HG03432 (cell line): ENCODE measurements around the gene ACBD6.

Source experiments
- ATAC-seq: cut with Tn5 transposase; IDR thresholded peaks from one replicate; pipeline ENCODE4 v1.9.1; 2021; ENCODE audit warnings: mild to moderate bottlenecking, moderate library complexity; ENCODE audit not compliant: unreplicated experiment

ACBD6 gene

DNA sequence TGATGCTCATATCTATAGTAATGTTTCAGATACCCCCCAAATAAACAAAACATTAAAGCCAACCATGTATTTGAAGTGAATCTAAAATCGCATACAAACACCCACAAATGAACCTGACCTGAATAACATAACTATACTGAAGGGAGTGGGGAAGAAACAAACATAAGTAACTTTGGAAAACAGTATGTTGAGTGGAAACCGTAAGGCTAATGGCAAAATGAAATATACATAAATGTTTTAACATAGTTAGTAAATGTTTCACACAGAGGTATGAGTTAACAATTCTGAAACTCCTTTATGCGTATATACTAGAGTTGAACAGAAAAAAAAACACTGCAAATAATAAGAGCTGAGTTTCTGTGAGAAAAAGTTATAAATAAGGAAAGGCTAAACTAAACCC lies 125.6 kb downstream of the ACBD6 start:
- ATAC-seq, result no peak

DNA sequence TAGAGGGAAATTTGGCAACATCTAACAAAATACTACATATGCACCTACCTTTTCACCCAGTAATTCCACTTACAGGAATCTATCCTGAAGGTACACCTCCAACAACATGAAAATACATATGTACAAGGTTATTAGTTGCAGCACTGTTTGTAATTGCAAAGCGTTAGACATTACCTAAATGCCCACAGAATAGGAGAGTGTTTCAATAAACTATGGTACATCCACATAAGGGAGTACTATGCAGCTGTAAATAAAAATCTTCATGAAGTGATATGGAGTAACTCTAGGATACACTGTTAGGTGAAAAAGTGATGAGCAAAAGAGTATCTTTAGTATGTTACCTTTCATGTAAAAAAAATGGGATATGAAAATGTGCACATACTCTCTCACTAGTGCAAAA lies 126.1 kb downstream of the ACBD6 start:
- no peak for ATAC-seq

DNA sequence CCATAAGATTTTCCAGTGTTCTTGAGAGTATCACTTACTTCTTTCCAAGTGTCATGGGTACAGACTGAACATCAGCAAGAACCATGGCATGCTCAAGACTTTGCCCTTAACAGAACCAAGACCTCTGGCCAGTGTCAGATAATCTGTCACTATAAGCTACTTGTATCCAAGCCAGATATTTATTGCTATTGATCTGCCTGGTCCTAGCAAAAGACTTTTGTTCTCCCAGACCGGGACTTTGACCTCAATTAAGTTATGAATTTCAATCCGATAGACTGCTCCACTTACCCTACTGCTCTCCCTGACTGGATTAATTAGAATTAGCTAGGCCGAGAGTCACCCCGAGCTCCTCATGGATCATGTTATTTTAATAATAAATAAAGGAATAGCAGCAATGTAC lies 129.6 kb downstream of the ACBD6 start:
- no peak for ATAC-seq

DNA sequence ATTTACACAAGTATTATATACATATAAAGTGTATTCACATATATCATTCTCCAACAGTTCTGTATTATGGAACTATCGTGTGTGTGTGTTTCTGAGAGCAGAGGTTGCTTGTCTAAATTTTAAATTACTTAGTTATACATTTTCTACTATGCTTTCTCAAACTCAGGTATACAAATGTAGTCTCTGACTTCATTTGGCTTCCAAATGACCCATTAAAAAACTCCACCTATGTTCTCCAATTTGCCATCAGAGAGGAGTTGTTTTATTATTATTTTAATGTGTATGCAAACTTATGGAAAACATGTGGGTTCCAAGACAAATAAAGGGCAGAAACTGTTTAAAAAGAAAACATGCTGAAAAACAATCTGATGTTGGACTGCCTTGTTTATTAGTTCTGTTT lies 131.8 kb downstream of the ACBD6 start:
- no peak for ATAC-seq

DNA sequence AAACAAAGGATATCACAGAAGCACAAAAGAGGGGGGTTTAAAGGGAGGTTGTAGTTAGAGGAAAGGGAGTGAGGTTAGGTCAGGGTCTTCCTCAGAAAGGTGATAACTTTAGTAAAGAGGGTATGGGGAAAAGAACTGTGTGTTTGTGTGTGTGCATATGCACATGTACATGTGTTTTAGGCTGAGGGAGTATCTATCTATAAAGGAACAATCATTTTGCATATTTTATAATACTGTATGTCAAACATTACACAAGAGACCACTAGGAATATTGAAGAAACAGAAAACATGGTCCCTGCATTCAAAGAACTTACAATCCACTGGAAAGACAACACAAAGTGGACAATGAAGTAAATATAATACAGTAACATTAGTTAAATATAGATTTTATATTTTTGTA lies 132.2 kb downstream of the ACBD6 start:
- no peak for ATAC-seq

DNA sequence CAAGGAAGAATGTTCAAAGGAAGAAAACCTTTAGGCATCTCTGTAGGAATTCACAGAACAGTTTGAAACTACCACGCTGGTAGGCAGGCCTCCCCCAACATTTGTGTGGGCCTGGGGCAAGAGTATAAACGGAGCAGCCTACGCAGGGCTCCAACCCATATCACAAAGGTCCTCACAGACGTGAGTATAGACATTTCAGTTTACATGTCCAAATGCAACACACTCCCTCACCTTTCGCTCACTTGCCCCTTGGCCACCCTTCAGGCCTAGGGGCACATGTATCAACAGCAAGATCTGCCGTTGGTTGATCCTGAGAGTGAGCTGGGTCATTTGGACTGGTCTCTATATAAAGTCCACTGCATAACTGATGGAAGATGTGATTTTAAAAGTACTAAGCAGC lies 133.3 kb downstream of the ACBD6 start:
- no peak for ATAC-seq

DNA sequence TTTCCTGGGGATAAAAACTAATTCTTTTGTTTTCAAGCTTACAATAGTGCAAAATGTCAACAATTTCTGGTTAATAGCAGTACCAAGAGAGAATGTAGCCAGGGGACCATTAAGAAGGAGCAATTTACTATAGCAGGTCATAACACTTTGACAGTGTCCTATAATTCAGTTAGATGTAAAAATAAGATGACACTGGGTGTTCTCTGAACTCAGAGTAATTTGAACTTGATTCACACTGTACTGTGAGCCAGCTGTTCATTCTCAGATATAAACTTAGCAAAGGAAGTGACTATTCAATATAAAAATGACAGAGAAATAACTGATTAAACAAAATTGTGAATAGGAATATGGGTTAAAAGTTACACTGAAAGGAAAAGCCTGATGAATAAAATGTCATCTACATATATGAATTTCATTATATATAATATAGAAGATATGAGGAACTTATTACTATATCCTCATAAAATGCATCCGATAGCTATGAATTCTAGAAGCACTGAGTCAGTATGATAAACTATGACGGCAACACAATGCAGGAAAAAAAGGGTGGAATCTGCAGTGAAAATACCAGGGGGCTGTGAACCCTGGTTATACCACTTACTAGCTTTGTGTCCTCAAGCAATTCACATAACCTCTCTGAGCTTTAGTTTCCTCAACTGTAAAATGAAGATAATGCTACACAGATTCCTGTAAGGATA lies 135.9 kb downstream of the ACBD6 start:
- no peak for ATAC-seq

DNA sequence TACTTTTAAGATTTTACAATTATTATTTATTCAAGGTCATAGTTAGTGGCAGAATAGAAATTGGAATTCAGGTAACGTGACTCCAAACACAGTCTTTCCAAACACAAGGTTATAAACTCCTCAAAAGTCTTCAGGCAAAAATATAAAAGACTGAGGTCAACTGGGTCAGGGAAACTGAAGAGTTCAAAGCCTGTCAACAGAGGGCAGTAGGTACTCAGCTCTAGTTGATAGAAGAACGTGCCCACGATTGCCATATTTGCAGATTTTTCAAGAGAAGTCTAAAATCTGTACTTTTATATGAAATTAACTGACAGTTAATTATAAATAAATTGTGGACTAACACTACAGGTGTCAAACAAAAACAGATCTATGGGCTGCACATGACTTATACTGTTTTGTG lies 137.3 kb downstream of the ACBD6 start:
- ATAC-seq, result no peak

DNA sequence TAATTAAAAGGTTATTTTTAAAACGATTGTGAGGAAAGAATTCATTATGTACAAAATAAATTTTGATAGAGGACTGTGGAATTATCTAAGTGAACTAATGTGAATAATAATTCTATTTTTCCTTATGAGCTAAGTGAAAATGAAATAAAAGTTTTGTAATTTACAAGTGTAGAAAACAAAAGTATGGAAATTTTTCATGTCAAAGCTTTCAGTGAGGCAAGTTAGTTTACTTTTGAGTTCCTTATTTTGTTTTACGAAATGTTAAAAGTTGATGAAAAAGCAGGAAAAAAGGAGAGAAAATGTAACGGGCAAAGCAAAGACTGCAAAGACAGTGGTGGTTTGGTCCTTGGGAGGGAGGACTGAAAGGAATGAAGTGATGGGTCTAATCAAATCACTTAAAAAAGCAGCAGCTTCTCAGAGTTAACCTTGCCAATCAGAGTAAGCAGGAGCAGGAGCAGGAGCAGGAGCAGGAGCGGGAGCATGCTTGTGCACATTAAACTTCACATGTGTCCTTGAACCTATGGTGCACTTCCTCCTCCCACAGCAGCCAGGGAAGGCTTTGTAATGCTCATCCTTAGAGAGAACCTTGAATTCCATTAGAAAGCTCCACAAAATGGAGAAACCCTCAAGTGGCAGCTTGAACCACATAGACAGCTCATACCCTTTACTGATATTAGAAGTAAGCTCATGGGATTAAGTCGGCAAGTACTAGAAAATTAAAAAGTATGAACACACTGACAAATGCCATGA lies 139.0 kb downstream of the ACBD6 start:
- no peak for ATAC-seq

DNA sequence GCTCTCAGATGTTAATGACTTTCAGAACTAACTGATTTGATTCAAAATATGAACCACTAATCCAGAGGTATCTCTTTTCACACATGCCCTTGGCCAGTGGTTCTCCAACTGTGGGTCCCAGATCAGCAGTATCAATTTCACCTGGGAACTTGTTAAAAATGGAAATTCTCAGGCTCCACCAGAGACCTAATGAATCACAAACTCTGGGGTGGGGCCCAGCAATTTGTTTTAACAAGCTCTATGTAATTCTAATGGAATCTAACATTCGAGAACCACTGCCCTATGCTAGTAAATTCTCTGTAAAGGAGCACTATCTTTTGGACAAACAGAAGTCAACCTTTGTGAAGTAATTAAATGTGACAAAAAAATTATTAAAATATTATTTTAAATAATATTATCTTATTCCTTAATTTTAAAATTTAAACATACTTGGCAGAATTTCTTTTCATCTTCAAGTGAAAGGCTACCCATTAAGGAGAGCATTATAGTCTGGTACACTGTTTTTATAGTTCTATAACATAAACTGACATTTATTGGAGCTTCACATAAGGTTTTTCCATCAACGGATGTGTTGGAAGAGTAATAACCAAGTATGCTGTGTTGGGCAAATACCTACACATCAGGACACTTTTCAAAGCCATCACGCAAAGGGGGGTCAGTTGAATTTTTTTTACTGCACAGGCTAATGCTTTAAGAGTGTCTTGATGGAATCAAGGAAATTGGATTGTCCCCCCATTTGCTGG lies 141.9 kb downstream of the ACBD6 start:
- no peak for ATAC-seq

DNA sequence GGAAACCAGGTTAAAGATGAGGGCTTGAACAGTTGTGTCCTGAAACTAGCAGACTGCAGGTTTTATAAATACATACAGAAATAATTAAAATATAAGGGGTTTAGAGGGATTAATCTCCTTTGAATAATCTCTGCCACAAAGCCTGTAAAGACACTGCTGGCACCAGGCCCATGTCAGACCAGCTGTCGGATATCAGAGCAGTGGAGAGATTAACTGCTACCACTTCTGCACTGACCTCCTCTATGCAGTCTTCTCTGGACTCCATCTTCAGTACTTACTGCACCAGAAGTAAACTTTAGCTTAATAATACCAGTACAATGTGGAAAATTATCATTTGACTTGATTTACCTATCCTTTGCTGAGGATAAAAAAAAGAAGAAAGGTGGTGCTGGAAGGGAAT lies 143.7 kb downstream of the ACBD6 start:
- ATAC-seq, result no peak

DNA sequence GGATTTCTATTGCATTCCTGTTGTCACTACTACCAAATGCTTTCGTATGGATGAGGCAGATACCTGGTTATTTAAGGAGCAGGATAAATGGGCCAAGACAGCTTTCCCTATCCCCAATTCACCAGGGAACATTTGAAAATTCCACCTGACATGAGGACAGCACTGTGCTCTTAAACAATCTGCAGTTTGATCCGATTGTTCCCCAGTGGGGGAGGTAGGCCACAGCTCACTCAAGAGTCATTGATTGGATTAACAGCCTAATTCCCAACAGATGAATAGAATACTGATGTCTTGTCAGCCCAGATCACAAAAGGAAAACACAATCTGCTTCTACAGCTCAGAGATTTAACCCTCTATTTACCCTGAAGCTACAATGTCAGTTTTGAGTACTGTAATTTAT lies 148.4 kb downstream of the ACBD6 start:
- ATAC-seq, result no peak

DNA sequence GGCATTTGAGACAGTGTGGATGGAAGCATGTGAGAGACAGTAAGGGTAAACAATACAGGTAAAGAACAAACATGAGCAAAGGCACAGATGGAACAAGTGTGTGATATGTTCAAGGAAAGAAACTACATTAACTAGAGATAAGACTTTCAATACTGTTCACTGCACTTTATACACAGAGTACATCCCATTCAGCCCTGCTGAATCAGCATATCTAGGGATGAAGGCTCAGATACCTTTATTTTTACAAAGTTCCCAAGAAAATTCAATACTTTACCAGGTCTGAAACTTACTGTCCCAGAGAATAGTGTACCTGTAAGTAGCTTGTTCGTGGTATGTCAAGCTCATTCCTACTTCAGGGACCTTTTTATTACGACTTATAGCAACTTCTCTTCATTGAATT lies 149.8 kb downstream of the ACBD6 start:
- no peak for ATAC-seq

DNA sequence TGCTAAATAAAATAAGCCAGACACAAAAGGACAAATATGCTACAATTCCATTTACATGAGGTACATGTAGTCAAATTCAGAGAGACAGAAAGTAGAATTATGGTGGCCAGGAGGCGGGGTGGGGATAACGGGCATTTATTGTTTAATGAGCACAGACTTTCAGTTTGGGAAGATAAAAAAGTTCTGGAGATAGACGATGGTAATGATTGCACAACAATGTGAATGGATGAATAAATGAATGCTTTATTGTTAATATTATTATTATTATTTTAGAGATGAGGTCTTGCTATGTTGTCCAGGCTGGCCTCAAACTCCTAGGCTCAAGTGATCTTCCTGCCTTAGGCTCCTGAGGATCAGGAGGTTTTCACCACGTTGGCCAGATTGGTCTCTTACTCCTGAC lies 150.4 kb downstream of the ACBD6 start:
- ATAC-seq, result no peak

DNA sequence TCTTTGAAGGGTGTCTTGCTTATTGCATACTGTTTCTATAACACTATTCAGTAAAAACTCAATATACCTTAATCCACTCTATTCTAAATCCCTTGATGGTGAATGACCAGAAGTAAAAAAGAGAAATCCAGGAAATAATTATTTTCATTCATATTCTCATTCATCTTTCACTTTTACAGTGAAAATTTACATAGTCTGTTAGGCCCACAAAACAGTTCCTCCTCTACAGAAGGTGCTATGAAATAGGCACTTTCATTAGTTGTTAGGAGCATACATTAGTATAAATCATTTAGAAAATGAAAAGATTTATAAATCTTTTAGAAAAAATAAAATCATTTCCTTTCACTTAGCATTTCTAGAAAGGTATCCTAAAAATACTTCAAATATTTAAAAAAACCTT lies 157.2 kb downstream of the ACBD6 start:
- no peak for ATAC-seq

DNA sequence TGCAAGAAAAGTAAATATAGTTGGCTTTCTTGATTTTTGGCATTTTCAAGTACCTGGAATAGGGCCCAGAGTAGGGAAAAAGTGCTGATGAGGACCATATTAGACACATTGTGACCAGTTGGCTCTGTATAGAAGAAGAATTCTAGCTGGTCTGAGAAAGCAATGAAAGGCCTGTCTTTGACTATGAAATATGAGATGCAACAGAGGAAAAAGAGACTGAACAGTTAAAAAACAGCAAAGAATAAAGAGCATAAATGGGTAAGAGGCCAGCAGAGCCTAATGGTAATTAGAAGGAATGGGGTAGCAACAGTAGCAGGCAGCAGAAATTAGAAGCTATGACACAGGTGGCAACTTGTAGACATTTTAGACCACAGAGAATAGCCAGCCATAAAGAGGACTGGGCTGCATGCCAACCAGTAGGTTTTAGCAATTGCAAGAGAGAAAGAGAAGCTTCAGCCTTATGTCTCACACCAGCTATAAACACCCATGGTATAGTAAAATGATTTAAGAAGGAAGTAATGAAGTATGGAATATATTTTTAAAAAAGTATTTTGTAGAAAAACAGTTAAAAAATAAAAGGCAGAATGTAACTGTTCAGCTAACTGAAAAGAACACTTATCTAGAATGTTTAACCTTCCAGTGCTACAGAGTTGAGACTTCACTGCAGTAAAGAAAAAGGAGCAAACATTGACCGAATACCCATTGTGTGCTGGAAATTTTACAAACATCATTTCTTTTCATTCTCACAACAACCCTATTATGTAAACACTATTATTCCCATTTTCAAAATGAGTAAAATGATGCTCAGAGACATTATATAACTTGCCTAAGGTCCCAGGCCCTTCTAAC lies 158.2 kb downstream of the ACBD6 start:
- peak; percentile 78 for ATAC-seq

DNA sequence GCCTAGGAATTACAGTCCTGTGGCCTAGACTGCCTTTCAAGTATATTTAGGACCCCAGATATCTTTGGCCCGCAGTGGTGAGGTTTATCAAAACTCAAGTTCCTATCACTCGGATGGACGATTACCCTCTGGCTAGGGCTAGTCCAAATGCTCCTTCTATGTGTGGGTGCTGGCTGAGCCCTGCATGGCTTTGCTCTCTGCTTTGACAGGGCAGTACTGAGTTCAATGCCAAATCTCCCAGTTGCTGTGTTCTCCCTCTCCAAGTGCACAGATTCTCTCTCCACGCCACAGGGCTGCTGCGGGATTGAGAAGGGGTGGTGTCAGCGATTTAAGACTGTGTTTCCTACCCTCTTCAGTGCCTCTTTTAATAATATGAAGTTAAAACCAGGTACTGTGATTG lies 175.3 kb downstream of the ACBD6 start:
- ATAC-seq, result no peak

DNA sequence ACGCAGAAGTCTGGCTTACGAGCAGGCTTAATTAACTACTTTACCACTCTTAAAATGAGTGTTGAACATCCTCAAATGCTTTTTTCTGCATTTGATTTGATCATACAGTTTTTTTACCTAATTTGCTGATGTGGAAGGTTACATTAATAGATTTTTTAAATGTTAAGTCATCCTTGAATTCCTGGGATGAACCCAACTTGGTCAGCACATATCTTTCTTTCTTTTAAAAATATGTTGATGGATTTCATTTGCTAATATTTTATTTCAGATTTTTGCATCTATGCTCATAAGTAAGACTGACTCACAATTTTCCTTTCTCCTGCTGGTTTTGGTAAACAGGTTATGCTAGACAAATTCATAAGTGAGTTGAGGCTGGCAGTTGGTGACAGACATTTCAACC lies 189.5 kb downstream of the ACBD6 start:
- no peak for ATAC-seq

DNA sequence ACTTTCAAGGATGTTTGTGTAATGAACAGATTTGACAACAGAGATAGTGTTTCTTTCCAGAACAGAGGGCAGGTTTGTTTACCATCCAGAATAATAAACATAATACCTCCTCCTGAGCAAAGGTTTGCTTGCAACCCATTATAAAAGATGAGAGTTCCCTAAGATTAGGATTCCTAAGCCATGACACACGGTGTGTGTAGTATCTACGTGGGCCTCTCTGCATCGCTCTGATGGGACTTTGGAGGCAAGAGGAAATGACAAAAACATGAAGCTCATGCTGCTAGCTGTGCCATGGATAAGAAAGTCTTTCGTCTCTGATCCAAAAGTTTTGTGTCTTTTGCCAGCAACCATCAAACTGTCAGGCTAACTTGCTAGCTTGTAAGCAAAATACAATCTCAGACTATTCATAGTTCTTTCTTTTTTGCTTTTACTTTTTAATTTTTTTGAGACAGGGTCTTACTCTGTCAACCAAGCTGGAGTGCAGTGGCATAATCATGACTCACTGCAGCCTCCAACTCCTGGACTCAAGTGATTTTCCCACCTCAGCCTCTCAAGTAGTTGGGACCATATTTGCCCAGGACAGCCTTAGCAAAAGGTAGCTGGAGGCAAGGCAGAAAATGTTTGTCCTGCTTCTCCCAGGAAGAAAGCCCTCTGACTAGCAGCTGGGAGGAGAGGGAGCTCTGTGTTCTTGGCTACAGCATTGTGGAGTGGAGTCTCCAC lies 191.2 kb downstream of the ACBD6 start:
- ATAC-seq, result no peak

DNA sequence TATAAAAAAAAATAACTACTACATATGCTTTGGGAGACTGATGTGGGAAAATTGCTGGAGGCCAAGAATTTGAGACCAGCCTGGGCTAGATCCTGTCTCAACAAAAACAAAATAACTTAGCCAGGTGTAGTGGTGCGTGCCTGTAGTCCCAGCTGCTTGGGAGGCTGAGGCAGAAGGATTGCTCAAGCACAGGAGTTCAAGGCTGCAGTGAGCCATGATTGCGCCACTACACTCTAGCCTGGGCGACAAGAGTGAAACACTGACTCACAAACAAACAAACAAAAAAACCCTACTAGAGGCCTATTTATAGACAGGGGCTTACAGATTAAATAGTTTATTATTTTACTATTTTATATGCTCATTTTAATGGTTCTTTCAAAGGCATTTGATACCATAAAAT lies 192.3 kb downstream of the ACBD6 start:
- no peak for ATAC-seq

DNA sequence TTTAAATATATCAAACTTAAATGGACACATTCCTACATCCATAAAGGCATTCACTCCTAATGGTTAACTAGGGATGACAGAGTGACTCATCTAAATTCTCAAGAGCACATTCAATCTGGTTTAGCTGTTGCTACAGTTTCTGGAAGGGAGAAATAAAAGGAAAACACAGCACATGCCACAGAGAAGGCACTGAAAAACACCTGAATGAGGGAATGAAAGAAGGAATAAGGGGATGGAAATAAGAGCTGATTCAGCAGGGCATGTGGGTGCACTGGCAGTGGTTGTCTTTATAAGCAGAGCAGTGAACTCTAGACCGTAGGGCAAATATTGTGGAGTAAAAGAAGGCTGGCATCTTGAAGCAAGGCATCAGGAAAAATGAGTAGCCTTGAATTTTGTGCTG lies 193.0 kb downstream of the ACBD6 start:
- no peak for ATAC-seq
